K562 (cell line): ENCODE results near the gene MAGIX.

ENCODE experiments used
- CBFA2T2 ChIP-seq: fragments of 450-650 bp; conservative IDR thresholded peaks from 2 replicates; pipeline ENCODE4 v1.6.1; 2017; ENCODE audit warnings: mild to moderate bottlenecking
- CEBPB ChIP-seq: fragments of 450-650 bp; IDR thresholded peaks from 2 replicates; pipeline ENCODE4 v1.6.1; 2016; ENCODE audit warnings: missing genetic modification characterization, missing compliant biosample characterization
- ERF ChIP-seq: fragments of 450-650 bp; formaldehyde crosslinking; IDR thresholded peaks from 2 replicates; pipeline ENCODE4 v1.4.0; 2020; ENCODE audit warnings: mild to moderate bottlenecking, mixed read lengths
- POLR2A ChIP-seq: fragments of 450-650 bp; conservative IDR thresholded peaks from 2 replicates; pipeline ENCODE4 v1.6.1; 2016
- SREBF2 ChIP-seq: sonication (generic); formaldehyde crosslinking; IDR thresholded peaks from 2 replicates; pipeline ENCODE4 v1.4.0; 2020; ENCODE audit warnings: mild to moderate bottlenecking, missing genetic modification reagents
- TSHZ1 ChIP-seq: fragments of 250-450 bp; sonication (Bioruptor Pico); IDR thresholded peaks from 2 replicates; pipeline ENCODE4 v1.4.0; 2020; ENCODE audit warnings: mild to moderate bottlenecking, moderate library complexity
- ZC3H4 ChIP-seq: sonication (generic); formaldehyde crosslinking; IDR thresholded peaks from 2 replicates; pipeline ENCODE4 v1.9.0; 2021; ENCODE audit warnings: missing genetic modification reagents, borderline replicate concordance
- ZNF140 ChIP-seq: fragments of 250-450 bp; sonication (Bioruptor Pico); IDR thresholded peaks from 2 replicates; pipeline ENCODE4 v1.8.0; 2021; ENCODE audit warnings: moderate library complexity, mild to moderate bottlenecking, inconsistent platforms
- ZNF24 ChIP-seq: fragments of 450-650 bp; IDR thresholded peaks from 2 replicates; pipeline ENCODE4 v1.6.1; 2016
- TF ChIP-seq, protein P1 (sequence below), 3 experiments: IDR thresholded peaks in 2 of 3; conservative IDR thresholded peaks in 1 of 3; 2 replicates each; pipeline ENCODE4 v1.5.1; 2011 to 2012; ENCODE audit warnings: low read length in 3 of 3, mild to moderate bottlenecking in 3 of 3, control low read depth in 2 of 3, improper control_type of control experiment in 1 of 3, inconsistent platforms in 1 of 3, low read depth in 1 of 3, mixed read lengths in 1 of 3, moderate library complexity in 1 of 3; ENCODE audit not compliant: insufficient read depth in 2 of 3

GRCh38 chrX:49204017-49204416 lies 41.5 kb downstream of the MAGIX start:
- no peak for TF ChIP-seq TSHZ1
- TF ChIP-seq ERF (CRISPR knock-in tag) = no peak
- TF ChIP-seq, protein P1, sequence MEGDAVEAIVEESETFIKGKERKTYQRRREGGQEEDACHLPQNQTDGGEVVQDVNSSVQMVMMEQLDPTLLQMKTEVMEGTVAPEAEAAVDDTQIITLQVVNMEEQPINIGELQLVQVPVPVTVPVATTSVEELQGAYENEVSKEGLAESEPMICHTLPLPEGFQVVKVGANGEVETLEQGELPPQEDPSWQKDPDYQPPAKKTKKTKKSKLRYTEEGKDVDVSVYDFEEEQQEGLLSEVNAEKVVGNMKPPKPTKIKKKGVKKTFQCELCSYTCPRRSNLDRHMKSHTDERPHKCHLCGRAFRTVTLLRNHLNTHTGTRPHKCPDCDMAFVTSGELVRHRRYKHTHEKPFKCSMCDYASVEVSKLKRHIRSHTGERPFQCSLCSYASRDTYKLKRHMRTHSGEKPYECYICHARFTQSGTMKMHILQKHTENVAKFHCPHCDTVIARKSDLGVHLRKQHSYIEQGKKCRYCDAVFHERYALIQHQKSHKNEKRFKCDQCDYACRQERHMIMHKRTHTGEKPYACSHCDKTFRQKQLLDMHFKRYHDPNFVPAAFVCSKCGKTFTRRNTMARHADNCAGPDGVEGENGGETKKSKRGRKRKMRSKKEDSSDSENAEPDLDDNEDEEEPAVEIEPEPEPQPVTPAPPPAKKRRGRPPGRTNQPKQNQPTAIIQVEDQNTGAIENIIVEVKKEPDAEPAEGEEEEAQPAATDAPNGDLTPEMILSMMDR (IDR thresholded peaks at IDR 0.05 in 2 of 3, conservative IDR thresholded peaks at IDR 0.05 in 1 of 3; ENCODE audit: insufficient read depth in 2 of 3, low read depth in 1 of 3, low read length in 3 of 3) = no peak
- TF ChIP-seq SREBF2 (CRISPR knock-in tag) = no peak
- TF ChIP-seq CEBPB (tag) = no peak
- TF ChIP-seq CBFA2T2 = no peak
- TF ChIP-seq ZNF24 = no peak
- no peak for TF ChIP-seq POLR2A
- TF ChIP-seq ZC3H4 = no peak
- TF ChIP-seq ZNF140 (CRISPR knock-in tag) = no peak
